HG03135 (cell line): ENCODE results near the gene UGT1A3.

Experiments
- ATAC-seq: cut with Tn5 transposase; IDR thresholded peaks from one replicate; pipeline ENCODE4 v1.9.1; 2021; ENCODE audit warnings: mild to moderate bottlenecking, moderate library complexity; ENCODE audit not compliant: unreplicated experiment

Gene UGT1A3

GRCh38 chr2:233793465-233794127, 64.8 kb downstream of the UGT1A3 start:
- no peak for ATAC-seq

- no peak for ATAC-seq
Observed at GRCh38 chr2:233794128-233794658, 65.4 kb downstream of the UGT1A3 start.

- ATAC-seq = no peak
Observed at GRCh38 chr2:233795735-233796171, 66.9 kb downstream of the UGT1A3 start.

GRCh38 chr2:233796254-233796653, 67.4 kb downstream of the UGT1A3 start:
- no peak for ATAC-seq

GRCh38 chr2:233798335-233799086, 69.7 kb downstream of the UGT1A3 start:
- no peak for ATAC-seq

- no peak for ATAC-seq
Observed at GRCh38 chr2:233799087-233799665, 70.3 kb downstream of the UGT1A3 start.

GRCh38 chr2:233799716-233800115, 70.9 kb downstream of the UGT1A3 start:
- ATAC-seq = no peak

GRCh38 chr2:233800208-233800607, 71.4 kb downstream of the UGT1A3 start:
- no peak for ATAC-seq

- no peak for ATAC-seq
Observed at GRCh38 chr2:233801357-233802131, 72.7 kb downstream of the UGT1A3 start.

GRCh38 chr2:233802132-233802815, 73.4 kb downstream of the UGT1A3 start:
- ATAC-seq = no peak

- no peak for ATAC-seq
Observed at GRCh38 chr2:233803292-233803911, 74.6 kb downstream of the UGT1A3 start.

GRCh38 chr2:233803994-233804393, 75.2 kb downstream of the UGT1A3 start:
- ATAC-seq = no peak

- no peak for ATAC-seq
Observed at GRCh38 chr2:233807215-233807865, 78.5 kb downstream of the UGT1A3 start.

GRCh38 chr2:233807966-233808935, 79.4 kb downstream of the UGT1A3 start:
- ATAC-seq = no peak

GRCh38 chr2:233810385-233810784, 81.5 kb downstream of the UGT1A3 start:
- ATAC-seq = no peak

GRCh38 chr2:233811087-233811486, 82.2 kb downstream of the UGT1A3 start:
- ATAC-seq = no peak

GRCh38 chr2:233811732-233812131, 82.9 kb downstream of the UGT1A3 start:
- ATAC-seq = no peak
